Peyer's patch (tissue), 4 donors: ENCODE results near the gene RDH12.

Experiments
- POLR2A ChIP-seq, 2 donors: fragments of 450-650 bp; IDR thresholded peaks; one replicate each; pipeline ENCODE4 v1.5.1; 2017; ENCODE audit warnings: antibody characterized with exemption in 2 of 2, mild to moderate bottlenecking in 2 of 2, moderate library complexity in 2 of 2
- TF ChIP-seq, protein P1 (sequence below), 6 experiments: fragments of 450-650 bp in 4 of 6; fragments of 200-600 bp in 2 of 6; sonication (generic) in 1 of 6; IDR thresholded peaks; one replicate each; pipeline ENCODE4 v1.5.1; 2017 to 2019; ENCODE audit warnings: antibody characterized with exemption in 6 of 6, mild to moderate bottlenecking in 3 of 6, moderate library complexity in 1 of 6

DNA sequence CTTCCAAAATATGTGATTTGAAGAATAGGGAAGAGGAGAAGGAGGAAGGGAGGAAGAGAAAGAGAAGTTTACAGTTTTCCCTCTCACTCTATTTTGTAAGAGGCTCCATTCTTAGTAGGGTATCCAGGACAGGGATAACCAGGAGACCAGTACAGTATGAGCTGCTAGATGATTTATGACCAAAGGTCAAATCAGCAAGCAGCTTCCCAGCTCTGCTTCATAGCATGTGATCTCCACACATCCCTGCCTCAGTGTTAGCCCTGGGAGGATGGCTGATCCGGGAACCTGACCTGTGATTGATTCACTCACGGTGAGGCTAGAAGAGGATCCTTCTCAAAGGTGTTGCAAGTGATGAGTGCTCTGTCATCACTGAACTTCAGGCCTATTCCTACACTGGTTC, 16.6 kb downstream of the RDH12 start:
- TF ChIP-seq, protein P1, sequence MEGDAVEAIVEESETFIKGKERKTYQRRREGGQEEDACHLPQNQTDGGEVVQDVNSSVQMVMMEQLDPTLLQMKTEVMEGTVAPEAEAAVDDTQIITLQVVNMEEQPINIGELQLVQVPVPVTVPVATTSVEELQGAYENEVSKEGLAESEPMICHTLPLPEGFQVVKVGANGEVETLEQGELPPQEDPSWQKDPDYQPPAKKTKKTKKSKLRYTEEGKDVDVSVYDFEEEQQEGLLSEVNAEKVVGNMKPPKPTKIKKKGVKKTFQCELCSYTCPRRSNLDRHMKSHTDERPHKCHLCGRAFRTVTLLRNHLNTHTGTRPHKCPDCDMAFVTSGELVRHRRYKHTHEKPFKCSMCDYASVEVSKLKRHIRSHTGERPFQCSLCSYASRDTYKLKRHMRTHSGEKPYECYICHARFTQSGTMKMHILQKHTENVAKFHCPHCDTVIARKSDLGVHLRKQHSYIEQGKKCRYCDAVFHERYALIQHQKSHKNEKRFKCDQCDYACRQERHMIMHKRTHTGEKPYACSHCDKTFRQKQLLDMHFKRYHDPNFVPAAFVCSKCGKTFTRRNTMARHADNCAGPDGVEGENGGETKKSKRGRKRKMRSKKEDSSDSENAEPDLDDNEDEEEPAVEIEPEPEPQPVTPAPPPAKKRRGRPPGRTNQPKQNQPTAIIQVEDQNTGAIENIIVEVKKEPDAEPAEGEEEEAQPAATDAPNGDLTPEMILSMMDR (IDR thresholded peaks at IDR 0.05) = no peak
- TF ChIP-seq POLR2A (IDR thresholded peaks at IDR 0.05) = no peak
